ENCODE data around the gene KRT12.

KRT12 gene

DNA sequence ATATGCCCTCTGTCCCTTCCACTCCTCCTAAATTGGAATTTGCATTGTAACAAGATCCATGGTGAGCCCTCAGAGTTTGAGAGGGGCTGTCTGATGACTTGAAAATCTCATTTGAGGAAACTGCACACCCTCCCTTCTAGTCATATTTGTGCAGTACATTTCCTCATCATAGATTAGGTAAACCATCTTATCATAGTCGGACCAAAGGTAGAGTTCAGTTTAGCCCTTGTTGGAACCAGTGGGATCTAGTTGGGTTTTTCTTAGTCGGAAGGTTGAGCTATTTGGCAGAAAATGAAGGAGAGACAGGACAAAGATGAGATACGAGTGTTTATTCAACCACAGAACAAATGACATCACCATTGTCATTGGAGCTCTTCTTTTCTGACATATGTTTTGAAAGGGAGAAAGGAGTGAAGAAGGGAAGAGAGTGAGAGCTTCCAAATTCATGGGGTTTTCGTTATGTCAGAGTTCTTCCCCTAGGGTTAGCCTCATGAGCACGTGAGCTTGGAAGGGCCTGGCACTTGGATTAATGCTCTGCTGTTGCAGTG is 33.9 kb upstream of the KRT12 start:
- H3K4me3 ChIP-seq (ENCODE audit: low read length): no peak overlapping the region
- TF ChIP-seq ZNF274 (IDR thresholded peaks at IDR 0.05; ENCODE audit: low read depth, low read length): no peak

DNA sequence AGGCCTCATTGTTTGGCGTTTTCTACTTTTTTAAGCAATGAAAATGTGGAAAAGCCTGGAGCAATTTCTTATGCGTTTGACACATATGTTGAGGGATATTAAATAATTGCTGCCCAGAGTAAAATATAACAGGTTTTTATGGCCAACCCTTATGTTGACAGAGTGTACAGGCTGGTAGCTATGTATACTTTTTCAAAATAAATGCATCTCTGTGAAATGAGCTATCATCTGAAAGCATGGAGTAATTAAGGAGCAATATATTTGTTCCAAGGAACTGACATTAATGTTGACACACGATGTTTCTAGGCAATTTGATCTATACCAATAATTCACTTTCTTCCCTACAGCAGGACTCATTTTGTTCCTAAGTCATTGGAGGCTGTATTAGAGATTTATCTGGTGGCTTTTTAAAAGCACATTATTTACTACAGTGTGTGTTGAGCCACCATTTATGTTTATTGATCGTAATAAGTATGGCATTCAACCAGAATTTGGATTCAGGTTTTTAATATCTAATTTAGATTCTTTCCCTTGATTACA is 30.0 kb upstream of the KRT12 start:
- TF ChIP-seq ZNF274 (IDR thresholded peaks at IDR 0.05; ENCODE audit: low read depth, low read length): no peak
- H3K4me3 ChIP-seq (ENCODE audit: low read length): no peak overlapping the region

DNA sequence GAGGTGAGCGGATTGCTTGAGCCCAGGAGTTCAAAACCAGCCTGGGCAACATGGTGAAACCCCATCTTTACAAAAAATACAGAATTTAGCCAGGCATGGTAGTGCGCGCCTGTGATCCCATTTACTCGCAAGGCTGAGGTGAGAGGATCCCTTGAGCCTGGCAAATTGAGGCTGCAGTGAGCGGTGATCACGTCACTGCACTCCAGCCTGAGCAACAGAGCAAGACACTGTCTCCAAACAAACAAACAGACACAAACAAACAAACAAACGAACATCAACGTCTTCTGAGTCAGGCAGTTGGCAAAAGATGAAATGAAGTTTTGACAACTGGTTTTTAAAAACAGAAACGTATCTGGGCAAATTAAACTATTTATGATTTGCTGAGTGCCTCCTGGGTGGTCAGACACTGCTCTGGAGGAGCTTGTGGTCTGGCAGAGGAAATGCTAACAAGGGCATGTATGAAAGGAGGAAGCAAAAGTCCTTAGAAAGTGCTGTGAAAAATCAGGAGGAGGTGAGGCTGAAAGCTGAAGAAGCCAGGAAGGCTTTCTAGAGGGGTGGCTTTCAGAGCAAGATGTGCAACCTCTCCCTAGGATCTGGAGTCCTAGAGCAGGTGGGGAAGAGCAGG is 28.2 kb upstream of the KRT12 start:
- H3K4me3 ChIP-seq (ENCODE audit: low read length): no peak overlapping the region
- TF ChIP-seq ZNF274 (IDR thresholded peaks at IDR 0.05; ENCODE audit: low read depth, low read length): no peak

DNA sequence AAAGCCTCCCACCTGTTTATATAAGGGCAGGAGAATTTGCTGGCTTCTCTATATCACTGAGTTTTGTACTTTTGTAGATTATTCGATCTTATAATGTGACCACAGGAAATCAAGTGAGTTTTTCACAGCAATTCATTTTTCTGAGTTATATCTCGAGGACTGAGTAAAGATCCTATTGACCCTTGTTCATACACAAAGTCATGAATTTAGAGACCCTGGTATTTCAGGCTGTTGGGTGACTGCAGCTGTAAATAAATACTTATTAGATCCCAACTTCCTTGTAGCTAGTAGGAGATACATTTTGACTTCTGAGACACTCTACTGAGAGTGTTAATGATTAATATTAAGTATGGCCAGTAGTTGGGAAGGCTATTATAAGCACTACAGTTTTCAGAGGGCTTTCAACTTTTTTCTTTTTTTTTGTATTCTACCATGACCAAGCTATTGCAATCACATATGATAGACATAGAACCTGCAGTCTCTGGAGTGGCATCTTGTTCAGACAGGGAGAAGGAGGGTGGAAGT is 21.2 kb upstream of the KRT12 start:
- H3K4me3 ChIP-seq (ENCODE audit: low read length): no peak overlapping the region
- no peak for TF ChIP-seq ZNF274 (IDR thresholded peaks at IDR 0.05; ENCODE audit: low read depth, low read length)

DNA sequence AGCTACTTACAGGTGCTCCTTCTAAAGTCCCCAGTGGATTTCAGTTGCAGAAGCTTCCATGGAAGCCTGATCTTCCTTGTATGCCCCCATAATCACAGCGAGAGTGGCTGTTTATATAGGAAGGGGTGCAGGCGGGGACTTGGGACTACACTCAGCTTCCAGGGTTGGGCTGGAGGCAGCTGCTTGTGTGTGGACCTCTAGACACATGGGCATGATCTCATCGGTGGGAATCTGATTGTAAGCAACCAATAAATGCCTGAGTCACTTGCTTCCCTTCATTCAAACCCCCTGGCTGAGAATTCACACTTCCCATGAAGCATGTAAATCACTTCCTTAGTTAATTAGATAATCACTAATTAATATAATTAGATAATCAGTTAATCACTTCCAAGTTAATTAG is 19.1 kb upstream of the KRT12 start:
- H3K4me3 ChIP-seq (ENCODE audit: low read length): no peak overlapping the region

DNA sequence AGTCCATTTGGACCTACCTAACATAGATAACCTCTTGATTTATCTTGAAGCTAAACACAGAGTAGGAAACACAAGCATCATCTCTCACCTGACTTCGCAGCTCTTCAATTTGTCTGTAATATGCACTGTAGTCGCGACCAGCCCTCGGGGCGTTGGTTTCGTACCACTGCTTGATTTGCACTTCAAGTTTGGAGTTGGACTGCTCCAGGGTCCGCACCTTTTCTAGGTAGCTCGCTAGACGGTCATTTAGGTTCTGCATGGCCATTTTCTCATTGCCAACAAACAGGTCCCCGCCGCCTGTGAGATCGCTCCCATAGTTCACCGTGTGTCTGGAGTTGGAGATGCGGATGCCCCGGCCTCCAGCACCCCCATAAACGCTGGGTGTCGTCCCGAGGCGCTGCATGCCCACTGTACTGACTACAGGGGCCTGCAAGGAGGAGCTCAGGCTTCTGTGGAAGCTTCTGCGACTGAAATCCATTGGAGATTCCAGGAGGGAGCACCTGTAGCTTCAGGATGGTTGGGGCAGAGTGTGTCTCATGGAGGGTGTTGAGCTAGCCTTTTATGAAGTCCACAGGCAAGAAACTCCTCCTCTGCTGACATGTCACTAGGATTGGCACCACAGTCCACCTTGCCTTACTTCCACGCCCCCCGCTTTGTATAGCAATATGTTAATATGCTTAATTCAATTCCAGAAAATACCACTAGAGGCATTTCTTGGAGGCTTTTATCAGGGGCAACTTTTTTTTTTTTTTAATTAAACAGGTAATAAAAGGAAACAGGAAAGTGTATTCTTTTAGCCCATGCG is 17.9 kb upstream of the KRT12 start, which contains the start of gene KRT20:
Gene KRT20, minus strand, starts transcription at position 535 of the 805 bp plus-strand sequence. Its CDS starts 57 bp downstream, at position 478.
- TF ChIP-seq ZNF274 (IDR thresholded peaks at IDR 0.05; ENCODE audit: low read depth, low read length): no peak
- H3K4me3 ChIP-seq (ENCODE audit: low read length): no peak within 1 kb of the TSS

More for the DNA sequence above, 19.1 kb upstream of the KRT12 start:
- no peak for TF ChIP-seq ZNF274 (IDR thresholded peaks at IDR 0.05; ENCODE audit: low read depth, low read length)

DNA sequence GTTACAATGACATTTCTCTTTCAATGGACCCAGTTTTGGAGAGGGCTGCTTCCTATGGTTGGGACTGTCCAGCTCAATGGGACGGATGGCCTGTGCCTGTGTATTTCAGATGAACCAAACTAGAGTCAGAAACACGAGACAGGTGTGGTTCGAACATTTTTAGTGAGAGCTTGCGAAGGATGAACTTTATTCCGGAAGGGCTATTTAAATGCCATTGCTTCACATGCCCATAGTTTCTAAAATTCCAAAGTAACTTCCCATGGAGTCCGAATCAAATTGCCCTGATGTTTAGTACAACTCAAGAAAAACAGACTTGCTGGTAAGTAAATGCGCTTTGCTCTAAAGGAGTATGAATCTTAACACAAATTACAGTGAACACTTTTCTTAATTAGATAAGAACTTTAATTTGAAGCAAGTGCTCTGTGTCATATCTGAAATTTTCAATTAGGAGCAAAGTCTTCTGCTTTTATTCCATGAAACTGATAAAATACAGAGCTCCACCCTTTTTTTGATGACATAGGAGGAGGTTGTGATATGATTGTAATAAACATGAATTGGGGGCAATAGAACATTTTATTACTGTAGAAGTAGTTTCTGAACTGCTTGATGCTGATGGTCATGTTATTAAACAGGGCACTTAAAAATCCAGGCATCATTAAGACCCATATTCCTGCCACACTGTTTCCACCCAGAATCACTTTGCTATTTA is 16.8 kb upstream of the KRT12 start:
- TF ChIP-seq ZNF274 (IDR thresholded peaks at IDR 0.05; ENCODE audit: low read depth, low read length): no peak
- no peak overlapping the region for H3K4me3 ChIP-seq (ENCODE audit: low read length)

DNA sequence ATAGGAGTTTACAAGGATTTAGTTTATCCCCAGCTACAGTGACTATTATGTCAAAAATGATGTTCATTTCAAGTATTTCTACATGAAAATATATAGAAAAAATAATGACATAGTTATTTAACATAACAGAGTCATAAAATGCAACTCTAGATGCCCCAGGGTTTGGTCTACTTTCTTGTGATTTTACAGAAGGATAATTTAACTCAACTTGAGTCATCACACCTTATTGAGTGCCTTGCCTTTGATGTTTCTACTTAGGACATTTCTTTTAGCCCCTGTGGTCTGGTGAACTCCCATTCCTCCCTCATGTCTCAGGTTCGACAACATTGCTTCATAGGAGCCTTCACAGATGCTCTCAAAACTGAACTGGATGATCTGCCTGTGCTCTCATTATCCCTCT is 16.0 kb upstream of the KRT12 start:
- H3K4me3 ChIP-seq (ENCODE audit: low read length): no peak overlapping the region
- no peak for TF ChIP-seq ZNF274 (IDR thresholded peaks at IDR 0.05; ENCODE audit: low read depth, low read length)

DNA sequence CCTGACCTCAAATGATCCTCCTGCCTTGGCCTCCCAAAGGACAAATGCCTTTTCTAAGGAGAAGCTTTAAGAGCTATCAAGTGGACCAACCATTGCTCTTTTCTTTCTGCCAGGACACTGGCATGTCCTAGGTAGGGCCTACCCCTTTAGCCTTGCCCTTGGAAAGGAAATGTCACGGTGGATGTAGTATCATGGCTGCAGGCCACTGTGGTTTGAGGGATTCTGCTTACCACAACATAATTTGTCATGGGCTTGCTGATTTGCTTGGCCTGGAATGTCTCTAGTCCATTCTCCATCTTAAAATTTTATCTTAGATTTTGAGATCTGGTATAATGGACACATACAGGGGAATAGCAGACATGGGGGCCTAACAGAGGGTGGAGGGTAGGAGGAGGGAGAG is 12.0 kb upstream of the KRT12 start:
- TF ChIP-seq ZNF274 (IDR thresholded peaks at IDR 0.05; ENCODE audit: low read depth, low read length): no peak
- no peak overlapping the region for H3K4me3 ChIP-seq (ENCODE audit: low read length)

DNA sequence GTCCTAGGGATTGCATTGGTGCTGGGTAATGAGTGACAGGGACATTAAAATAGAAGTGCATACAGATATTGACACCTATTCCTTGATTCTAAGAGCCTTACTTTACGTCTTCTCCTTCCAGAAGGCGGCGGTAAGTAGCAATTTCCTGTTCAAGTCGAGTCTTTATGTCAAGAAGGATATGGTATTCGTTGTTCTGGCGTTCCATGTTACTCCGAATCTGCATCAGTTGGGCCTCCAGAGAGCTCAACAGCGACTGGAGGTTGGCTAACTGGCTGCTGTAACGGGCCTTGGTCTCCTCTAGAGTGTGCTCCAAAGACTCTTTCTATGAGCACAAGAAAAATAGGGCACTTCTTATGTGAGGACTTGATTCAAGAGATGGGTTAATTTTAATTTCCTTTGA is 11.0 kb upstream of the KRT12 start:
- no peak overlapping the region for H3K4me3 ChIP-seq (ENCODE audit: low read length)

DNA sequence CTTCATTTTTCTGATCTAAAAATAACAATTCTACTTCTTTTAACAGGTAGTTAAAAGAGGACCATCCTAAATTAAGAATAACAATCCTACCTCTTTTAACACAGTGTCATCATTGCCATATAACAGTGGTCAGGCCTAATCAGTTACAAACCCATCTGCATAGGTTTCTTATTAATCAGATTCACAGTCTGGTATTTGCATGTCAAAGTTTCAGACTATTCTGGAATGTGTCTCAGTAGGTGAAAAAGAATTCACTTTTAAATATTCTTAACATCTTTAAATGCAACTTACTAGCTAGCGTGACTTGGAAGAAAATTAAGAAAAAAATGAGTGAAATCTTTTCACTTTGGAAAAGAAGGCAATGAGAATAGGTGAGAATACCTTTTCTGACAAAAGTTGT is 6.8 kb upstream of the KRT12 start:
- no peak overlapping the region for H3K4me3 ChIP-seq (ENCODE audit: low read length)
- no peak for TF ChIP-seq ZNF274 (IDR thresholded peaks at IDR 0.05; ENCODE audit: low read depth, low read length)

More for the DNA sequence above, 11.0 kb upstream of the KRT12 start:
- TF ChIP-seq ZNF274 (IDR thresholded peaks at IDR 0.05; ENCODE audit: low read depth, low read length): no peak

DNA sequence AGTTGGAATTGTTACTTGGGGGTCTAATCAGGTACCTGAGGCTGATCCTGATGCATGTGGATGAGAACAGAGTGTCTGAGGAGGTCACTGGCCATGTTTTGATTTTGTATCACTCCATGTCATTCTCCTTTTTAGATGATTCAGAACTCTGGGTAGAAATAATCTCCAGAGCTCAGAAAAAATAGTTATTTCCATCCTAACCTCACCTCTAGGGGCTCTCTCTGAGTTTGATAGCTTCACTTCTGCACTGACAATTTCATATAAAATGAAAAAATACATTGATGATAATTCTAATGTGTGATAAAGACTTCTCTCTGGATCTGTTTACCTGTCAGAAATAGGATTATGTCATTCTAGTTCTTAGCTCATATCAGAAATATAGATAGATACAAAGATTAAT is 6.2 kb upstream of the KRT12 start:
- H3K4me3 ChIP-seq (ENCODE audit: low read length): no peak overlapping the region
- TF ChIP-seq ZNF274 (IDR thresholded peaks at IDR 0.05; ENCODE audit: low read depth, low read length): no peak

DNA sequence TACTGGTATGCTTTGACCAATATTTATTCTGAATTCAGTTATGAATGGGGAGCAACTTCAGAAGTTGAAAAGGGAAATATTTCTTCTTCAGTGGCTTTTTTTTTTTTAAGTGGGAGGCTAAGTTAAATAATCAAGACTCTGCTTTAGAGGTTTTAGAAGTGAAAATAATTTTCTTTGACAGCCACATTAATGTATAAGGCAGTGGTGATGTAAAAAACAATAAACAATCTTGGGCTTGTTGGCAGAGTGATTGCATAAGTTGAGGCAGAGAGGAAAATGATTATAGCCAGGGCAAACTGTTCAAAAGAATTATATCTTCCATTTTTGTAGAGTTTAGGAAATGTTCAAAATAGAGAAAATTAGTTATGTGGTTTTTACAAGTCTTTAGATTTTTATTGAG is 5.4 kb upstream of the KRT12 start:
- no peak overlapping the region for H3K4me3 ChIP-seq (ENCODE audit: low read length)
- TF ChIP-seq ZNF274 (IDR thresholded peaks at IDR 0.05; ENCODE audit: low read depth, low read length): no peak

DNA sequence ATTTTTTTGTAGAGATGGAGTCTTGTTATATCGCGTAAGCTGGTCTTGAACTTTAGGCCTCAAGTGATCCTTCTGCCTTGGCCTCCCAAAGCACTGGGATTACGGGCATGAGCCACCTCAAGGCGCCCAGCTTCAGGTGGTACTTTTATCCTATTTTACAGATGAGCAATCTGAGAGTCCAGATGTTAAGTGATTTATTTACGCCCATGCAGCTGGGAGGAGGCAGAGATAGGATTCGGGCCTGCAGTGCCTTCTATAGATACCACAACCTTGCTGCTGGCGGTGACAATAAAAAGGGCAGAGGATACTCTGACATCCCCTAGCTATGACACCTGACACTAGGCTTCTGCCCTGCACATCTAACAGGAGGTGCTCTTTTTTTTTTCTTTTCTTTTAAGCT is 4.3 kb upstream of the KRT12 start:
- no peak for TF ChIP-seq ZNF274 (IDR thresholded peaks at IDR 0.05; ENCODE audit: low read depth, low read length)
- no peak overlapping the region for H3K4me3 ChIP-seq (ENCODE audit: low read length)
